Astrocyte (in vitro differentiated cells and primary cell): Measurements from ENCODE around the gene RDH13.

ENCODE experiments used
- EZH2 ChIP-seq: IDR thresholded peaks from 2 replicates; pipeline ENCODE4 v1.6.1; 2012; ENCODE audit warnings: mild to moderate bottlenecking, low read length, inconsistent platforms; ENCODE audit not compliant: insufficient read depth
- TF ChIP-seq, protein P1 (sequence below): IDR thresholded peaks from 2 replicates; pipeline ENCODE4 v1.5.1; 2011; ENCODE audit warnings: low read depth, mild to moderate bottlenecking, inconsistent platforms, low read length, moderate library complexity; ENCODE audit not compliant: insufficient read depth

DNA sequence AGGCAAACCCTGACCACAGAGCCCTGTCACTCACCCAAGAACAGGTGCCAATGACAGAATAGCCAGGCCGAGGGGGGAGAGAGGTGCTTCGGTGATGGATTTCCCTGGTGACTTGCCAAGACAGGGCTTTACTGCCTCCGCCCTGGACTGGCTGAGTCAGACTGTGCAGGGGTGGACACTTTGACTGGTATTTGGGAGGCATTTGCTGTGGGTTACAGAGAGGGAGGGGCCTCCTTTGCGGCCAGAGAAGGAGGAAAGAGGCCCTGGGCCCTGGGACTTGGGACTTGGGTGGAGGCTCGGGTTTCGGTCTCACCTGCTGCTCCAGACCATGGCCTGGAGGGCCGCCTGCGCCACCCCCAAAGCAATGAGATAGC, 8.2 kb upstream of the RDH13 start:
- TF ChIP-seq, protein P1, sequence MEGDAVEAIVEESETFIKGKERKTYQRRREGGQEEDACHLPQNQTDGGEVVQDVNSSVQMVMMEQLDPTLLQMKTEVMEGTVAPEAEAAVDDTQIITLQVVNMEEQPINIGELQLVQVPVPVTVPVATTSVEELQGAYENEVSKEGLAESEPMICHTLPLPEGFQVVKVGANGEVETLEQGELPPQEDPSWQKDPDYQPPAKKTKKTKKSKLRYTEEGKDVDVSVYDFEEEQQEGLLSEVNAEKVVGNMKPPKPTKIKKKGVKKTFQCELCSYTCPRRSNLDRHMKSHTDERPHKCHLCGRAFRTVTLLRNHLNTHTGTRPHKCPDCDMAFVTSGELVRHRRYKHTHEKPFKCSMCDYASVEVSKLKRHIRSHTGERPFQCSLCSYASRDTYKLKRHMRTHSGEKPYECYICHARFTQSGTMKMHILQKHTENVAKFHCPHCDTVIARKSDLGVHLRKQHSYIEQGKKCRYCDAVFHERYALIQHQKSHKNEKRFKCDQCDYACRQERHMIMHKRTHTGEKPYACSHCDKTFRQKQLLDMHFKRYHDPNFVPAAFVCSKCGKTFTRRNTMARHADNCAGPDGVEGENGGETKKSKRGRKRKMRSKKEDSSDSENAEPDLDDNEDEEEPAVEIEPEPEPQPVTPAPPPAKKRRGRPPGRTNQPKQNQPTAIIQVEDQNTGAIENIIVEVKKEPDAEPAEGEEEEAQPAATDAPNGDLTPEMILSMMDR, result no peak
- no peak for TF ChIP-seq EZH2
